Stimulated activated CD8-positive, alpha-beta memory T cell treated with anti-CD3 and anti-CD28 coated beads, Interleukin-2, amount 100 ng/mL, for 48 hours (primary cell): Measurements from ENCODE around the gene GAB2.

Experiments used
- DNase-seq, 2 donors: peaks; one replicate each; pipeline ENCODE4 v3.0.0-alpha.2; 2020; ENCODE audit warnings: low read depth in 2 of 2

The GAB2 gene

GRCh38 chr11:78400116-78400515 is 17.5 kb downstream of the GAB2 start:
- no peak for DNase-seq

- no peak for DNase-seq
Measured at GRCh38 chr11:78399136-78399535, 18.5 kb downstream of the GAB2 start.

- no peak for DNase-seq
Measured at GRCh38 chr11:78398715-78399114, 18.9 kb downstream of the GAB2 start.

GRCh38 chr11:78397398-78397797 is 20.2 kb downstream of the GAB2 start:
- DNase-seq, result no peak

GRCh38 chr11:78395597-78395996 is 22.0 kb downstream of the GAB2 start:
- DNase-seq, result no peak

GRCh38 chr11:78392854-78393253 is 24.8 kb downstream of the GAB2 start:
- no peak for DNase-seq

GRCh38 chr11:78391424-78391823 is 26.2 kb downstream of the GAB2 start:
- no peak for DNase-seq

- no peak for DNase-seq
Measured at GRCh38 chr11:78390809-78391208, 26.8 kb downstream of the GAB2 start.

- DNase-seq, result no peak
Measured at GRCh38 chr11:78386215-78386941, 31.2 kb downstream of the GAB2 start.

- DNase-seq, result no peak
Measured at GRCh38 chr11:78385205-78385604, 32.4 kb downstream of the GAB2 start.

GRCh38 chr11:78384231-78384630 is 33.4 kb downstream of the GAB2 start:
- no peak for DNase-seq

GRCh38 chr11:78381865-78382264 is 35.8 kb downstream of the GAB2 start:
- DNase-seq, result no peak

- DNase-seq, result no peak
Measured at GRCh38 chr11:78380615-78381051, 37.0 kb downstream of the GAB2 start.

- DNase-seq, result no peak
Measured at GRCh38 chr11:78379039-78379670, 38.5 kb downstream of the GAB2 start.

- DNase-seq, result no peak
Measured at GRCh38 chr11:78377625-78378418, 39.8 kb downstream of the GAB2 start.

GRCh38 chr11:78376858-78377257 is 40.8 kb downstream of the GAB2 start:
- DNase-seq, result no peak

GRCh38 chr11:78374917-78375316 is 42.7 kb downstream of the GAB2 start:
- DNase-seq, result no peak

- DNase-seq, result no peak
Measured at GRCh38 chr11:78373689-78374088, 43.9 kb downstream of the GAB2 start.

- DNase-seq, result no peak
Measured at GRCh38 chr11:78372114-78372768, 45.4 kb downstream of the GAB2 start.

GRCh38 chr11:78371221-78371891 is 46.3 kb downstream of the GAB2 start:
- no peak for DNase-seq

GRCh38 chr11:78370406-78371172 is 47.0 kb downstream of the GAB2 start:
- no peak for DNase-seq
